GM19351 (cell line): ENCODE measurements around the gene PLD5.
A peak's percentile ranks its signal among the peaks of the same experiment; 100 is the strongest.

Source experiments
- ATAC-seq: cut with Tn5 transposase; IDR thresholded peaks from one replicate; pipeline ENCODE4 v1.9.1; 2021; ENCODE audit warnings: mild to moderate bottlenecking, moderate library complexity; ENCODE audit not compliant: unreplicated experiment

The PLD5 gene

GRCh38 chr1:242524571-242525359 lies at the start of gene PLD5:
TSS of gene PLD5 (minus strand) at chr1:242524697.
- no peak for ATAC-seq

GRCh38 chr1:242569867-242570266 lies 45.4 kb upstream of the PLD5 start:
- ATAC-seq = no peak

- no peak for ATAC-seq
Observed at GRCh38 chr1:242568666-242569065, 44.2 kb upstream of the PLD5 start.

GRCh38 chr1:242567596-242567995 lies 43.1 kb upstream of the PLD5 start:
- ATAC-seq = no peak

- no peak for ATAC-seq
Observed at GRCh38 chr1:242556759-242557158, 32.3 kb upstream of the PLD5 start.

GRCh38 chr1:242556276-242556675 lies 31.8 kb upstream of the PLD5 start:
- ATAC-seq = no peak

GRCh38 chr1:242554577-242554976 lies 30.1 kb upstream of the PLD5 start:
- no peak for ATAC-seq

GRCh38 chr1:242546849-242547729 lies 22.6 kb upstream of the PLD5 start:
- no peak for ATAC-seq

- ATAC-seq = no peak
Observed at GRCh38 chr1:242546441-242546840, 21.9 kb upstream of the PLD5 start.

- no peak for ATAC-seq
Observed at GRCh38 chr1:242544071-242544470, 19.6 kb upstream of the PLD5 start.

- ATAC-seq = no peak
Observed at GRCh38 chr1:242542271-242542670, 17.8 kb upstream of the PLD5 start.

GRCh38 chr1:242535986-242536385 lies 11.5 kb upstream of the PLD5 start:
- no peak for ATAC-seq

GRCh38 chr1:242534753-242535152 lies 10.3 kb upstream of the PLD5 start:
- ATAC-seq = no peak

- no peak for ATAC-seq
Observed at GRCh38 chr1:242530761-242531160, 6.3 kb upstream of the PLD5 start.

GRCh38 chr1:242525769-242526168 lies 1.3 kb upstream of the PLD5 start:
- ATAC-seq = no peak

GRCh38 chr1:242525360-242525722 lies 844 bp upstream of the PLD5 start:
- ATAC-seq = no peak

GRCh38 chr1:242523719-242524570 lies 552 bp downstream of the PLD5 start:
- ATAC-seq = no peak

- no peak for ATAC-seq
Observed at GRCh38 chr1:242522996-242523718, 1.3 kb downstream of the PLD5 start.

GRCh38 chr1:242522304-242522945 lies 2.1 kb downstream of the PLD5 start:
- peak; percentile 60 for ATAC-seq

- no peak for ATAC-seq
Observed at GRCh38 chr1:242515555-242515954, 8.9 kb downstream of the PLD5 start.
